RPMI7951 (cell line): ENCODE results near the gene IGF1R. TPM values are rescaled to one million over a fixed set of nuclear protein-coding genes. Genes with fewer than 3 reads are reported as not detected.
A peak's percentile ranks its signal among the peaks of the same experiment; 100 is the strongest.

ENCODE experiments used
- DNase-seq: peaks from one replicate; pipeline ENCODE4 v3.0.0-alpha.2; 2012; ENCODE audit warnings: low read depth
- total RNA-seq: library from RNA; depleted of rRNA; stranded (reverse); fragments of >200 nt; shearing (Covaris generic); gene quantifications from 2 replicates; pipeline ENCODE4 v1.2.3, GENCODE V29; 2014

Gene IGF1R
- total RNA-seq, 1 experiment from 2014 or later: 3.0 TPM

DNA sequence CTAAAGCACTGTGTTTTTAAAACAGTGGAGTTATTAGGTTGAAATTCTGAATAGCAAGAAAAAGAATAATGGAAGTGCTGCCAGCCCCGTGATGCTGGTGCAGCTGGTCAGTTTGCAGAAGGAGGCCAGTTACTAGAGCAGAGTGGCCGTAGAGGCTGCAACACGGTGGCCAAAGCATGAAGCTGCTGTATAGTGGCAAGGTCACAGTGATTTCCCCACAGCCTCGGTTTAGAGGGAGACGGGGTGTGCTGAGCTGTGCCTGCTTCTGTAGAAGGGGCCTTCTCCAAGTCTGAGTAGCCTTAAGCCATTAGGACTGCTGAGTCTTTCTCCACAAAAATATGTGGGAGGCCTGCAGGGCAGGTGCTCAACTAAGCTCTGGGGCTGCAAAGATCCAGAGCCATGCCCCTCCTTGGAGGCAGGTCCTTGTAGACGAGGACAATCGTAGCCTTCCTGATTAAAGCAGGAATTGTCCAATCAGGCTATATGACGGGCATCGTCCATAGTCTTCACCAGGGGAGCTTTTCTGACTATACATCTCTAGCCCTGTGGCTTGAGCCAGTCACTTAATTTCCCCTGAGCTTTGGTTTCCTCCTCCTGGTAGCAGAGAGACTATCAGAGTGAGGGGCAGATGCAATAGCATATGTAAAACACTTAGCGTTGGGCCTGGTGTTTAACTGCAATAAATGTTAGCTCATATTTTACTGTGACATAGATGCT is 207.6 kb downstream of the IGF1R start:
- DNase-seq: no peak

DNA sequence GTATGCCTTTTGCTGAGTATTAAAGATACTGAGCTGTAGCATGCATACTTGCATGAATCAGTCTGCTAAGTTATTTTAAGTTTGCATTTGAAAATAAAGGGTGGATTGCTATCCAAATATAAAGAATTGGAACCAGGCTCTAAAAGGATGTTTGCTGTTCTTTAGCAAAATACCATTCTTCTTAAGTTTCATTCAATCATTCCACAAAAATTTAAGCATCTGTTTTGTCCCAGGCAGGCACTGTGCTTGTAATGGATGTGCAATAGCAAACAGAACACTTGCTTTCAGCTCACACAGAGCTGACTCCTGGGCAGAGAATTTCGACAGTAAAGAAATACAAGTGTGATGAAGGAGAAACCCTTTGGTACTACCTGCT is 208.2 kb downstream of the IGF1R start:
- no peak for DNase-seq

DNA sequence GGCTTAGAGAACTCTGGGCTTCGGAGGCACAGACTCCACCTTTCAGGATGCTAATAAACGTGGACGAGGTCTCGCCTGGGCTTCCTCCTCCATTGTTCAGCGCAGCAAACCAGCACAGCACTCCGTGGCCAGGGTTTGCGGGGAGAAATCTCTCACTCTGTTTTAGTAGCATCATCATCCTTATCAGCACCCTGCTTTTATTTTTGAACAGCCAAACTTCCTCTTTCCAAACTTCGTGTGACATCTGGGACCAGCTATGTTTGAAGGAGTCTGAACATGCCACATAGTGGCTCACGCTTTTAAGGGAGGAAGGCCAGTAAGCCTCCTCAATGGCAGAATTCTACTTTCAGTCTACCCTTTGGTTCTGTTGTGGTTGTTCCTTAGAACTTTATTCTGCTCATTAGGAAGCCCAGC is 210.3 kb downstream of the IGF1R start:
- DNase-seq: no peak

DNA sequence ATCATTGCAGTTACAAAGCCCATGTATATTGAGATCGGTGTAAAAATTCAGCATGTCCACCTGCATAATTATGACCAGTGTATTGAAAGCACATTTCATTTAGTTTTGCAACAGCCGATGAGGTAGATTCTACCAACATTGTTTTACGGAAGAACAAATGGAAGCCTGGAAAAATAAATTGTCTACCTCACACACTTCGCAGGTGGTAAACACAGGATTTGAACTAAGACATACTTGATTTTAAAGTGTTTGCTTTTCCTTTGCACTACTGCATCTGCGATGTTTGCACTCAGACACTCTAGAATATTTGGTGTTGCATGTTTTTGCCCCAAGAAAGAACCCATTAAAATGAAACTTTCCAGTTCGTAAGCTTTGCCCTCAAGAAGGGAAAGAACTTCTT is 210.8 kb downstream of the IGF1R start:
- DNase-seq: no peak

DNA sequence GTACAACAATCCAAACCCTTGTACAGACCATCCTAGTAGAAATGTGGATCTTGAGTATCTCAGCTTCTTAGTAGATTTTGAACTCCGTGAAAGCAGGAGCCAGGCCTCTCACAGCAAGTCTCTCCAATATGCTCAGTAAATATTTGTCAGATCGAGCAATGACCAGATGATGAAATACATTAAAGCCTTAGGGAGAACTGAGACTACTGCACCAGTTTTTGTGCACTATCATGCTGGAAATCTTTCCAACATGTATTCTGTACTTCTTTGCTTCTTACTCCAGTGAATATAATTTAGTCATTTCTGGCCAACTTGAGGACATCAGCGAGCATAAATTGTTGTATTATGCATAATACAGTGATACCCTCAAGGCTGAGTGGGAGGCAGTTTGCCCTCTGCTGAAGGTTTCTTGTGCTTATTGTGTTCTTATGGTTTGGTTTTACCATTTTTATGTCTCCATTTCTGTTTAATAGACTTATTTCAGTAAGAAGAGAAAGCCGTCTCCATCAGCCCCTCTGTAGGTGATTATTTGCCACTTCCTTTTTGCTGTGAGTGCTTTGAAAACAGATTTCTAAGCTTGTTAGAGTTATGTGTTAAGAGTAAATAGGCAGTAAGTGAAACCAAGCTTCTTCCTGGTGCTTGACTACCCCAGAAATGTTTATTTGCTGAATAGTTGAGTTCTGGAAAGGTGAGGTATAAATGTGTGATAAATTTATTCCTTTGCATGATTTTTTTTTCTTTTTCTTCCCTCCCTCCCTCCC is 212.1 kb downstream of the IGF1R start:
- no peak for DNase-seq

DNA sequence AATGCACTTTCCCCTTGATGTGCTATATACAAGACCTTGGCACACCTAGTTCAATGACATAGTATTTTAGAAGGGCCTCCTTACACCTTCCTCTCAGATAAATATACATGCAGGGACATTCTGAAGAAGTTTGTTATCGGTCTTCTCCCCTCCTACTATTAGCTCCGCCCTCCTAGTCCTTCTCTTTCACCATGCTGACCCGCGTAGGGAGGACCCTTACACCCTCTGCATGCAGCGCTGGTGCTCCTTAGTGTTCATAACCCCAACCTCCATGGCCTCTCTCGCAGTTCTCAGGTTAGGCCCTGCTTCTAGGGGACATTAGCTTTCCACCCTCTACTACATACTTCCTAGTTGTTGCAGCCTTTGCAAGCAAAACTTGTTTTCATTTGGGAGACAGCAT is 212.8 kb downstream of the IGF1R start:
- no peak for DNase-seq

DNA sequence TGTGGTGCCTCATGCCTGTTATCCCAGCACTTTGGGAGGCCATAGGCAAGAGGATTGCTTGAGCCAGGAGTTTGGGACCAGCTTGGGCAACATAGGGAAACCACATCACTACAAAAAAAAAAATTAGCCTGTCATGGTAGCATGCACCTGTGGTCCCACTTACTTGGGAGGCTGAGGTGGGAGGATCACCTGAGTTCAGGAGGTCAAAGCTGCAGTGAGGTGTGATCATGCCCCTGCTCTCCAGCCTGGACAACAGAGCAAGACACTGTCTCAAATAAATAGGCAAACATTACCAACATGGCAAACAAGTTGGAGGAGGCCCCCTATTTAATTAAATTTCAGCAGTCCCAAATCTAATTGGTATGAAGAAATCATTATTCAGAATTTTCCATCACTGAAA is 215.6 kb downstream of the IGF1R start:
- DNase-seq: no peak

DNA sequence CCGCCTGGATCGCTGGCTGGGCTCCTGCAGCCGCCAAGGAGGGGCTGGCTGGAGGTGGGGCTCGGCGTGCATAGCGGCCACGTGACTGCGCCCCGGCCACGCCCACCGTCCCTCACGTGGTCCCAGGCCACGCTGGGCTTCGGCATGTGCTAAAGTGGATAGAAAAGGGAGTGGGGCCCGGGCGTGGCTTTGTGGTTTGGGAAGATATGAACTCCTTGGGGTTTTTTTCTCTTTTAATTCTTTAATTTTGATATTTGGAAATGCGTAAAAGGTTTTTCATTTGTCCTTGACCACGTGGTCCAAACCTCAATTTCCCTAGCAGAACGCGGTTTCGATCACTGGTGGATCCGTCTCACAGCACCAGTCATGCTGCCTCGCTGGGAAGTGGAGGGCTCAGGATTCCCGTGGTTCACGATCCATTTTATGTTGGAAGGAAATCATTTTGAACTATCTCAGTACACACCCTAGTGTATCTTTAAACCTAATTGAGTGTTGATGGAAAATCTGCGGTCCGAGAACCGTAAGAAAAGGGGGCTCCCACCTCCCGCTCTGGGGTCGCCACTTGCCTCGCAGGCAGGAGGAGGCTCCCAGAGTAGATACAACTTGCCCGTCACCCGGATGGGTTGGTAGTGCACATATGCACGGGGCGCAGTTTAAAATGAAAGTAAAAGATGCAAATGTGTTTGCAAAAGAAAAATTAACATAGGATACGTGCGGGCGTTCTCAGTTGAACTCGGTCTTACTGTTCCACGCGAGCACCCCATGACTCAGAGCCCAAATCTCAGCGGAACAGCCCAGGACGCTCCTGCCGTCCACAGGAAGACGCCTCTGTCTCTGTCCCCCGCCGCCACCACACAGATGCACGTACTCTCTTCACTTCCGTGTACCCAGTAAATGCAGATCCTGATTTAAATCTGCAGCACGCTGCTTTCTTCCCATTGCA is 217.3 kb downstream of the IGF1R start:
- DNase-seq: peak; percentile 95

DNA sequence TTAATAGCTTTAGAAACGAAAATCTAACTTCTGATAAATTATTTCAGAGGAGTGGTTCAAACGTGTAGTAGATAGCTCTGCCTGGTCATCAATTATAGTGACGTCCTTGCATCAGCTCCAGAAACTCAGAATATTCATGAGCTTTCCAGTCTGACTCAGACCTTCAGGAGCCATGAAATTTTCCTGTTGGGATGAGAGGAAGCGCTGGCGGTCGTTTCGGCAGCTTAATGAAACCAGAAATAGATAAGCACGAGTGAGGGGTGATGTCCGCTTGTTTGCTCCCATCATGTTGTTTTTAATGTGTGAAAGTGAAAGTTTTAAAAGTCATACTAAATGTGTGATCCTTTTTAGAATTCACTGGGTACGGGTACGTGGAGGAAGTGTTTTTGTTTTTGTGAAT is 218.2 kb downstream of the IGF1R start:
- DNase-seq: peak; percentile 87

DNA sequence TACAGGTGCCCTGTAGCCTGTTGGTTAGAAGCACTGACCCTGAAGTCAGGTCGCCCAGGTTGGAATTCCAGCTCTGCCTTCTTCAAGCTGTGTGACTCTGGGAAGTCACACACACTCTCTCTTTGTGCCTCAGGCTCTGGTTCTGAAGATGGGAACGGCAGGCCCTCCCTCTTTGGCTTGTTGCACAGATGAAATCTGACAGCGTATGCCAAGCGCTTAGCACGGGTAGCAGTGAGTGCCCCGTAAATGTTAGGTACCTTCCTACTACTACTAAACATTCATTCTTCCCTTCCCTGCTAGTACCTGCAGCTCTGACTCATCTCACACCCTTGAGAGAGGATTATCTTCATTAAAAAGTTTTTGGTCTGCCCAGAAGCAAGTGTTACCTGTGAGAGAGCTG is 220.2 kb downstream of the IGF1R start:
- no peak for DNase-seq

DNA sequence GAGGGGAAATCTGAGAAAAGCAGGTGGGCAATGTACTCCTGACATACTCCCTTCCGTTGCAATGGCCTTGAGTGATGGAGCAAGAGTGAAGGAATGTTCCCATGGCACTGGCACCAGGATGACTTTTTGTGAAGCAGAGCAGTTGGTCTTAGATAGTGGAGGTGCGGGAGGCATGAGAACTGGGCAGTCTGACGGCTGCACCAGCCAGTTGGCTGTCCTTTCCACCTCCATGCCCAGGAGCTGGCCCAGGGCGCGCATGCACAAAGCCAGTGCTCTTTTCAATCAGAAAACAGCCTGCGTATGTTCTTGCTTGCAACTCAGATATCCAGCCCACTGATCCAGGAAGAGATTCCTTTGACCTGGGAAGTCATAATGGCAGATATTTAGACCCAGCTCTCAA is 222.4 kb downstream of the IGF1R start:
- DNase-seq: no peak

DNA sequence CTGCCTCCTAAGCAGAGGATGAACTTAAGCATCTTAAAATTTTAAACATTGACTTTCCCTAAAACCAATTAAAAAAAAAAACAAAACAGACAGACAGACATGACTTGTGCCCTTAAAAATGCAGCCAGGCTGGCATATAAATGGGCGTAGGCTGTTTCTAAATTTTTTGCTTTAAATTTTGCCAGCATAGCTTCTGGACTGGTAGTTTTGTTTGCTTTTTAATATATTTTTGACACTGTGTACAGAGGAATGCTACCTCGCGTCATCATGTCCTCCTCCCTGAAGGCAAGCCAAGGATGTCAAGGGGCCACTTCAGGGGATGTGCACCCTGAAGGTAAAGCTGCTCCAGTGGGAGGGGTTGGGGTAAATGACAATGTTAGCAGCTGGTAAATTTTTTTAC is 224.4 kb downstream of the IGF1R start:
- peak; percentile 35 for DNase-seq

DNA sequence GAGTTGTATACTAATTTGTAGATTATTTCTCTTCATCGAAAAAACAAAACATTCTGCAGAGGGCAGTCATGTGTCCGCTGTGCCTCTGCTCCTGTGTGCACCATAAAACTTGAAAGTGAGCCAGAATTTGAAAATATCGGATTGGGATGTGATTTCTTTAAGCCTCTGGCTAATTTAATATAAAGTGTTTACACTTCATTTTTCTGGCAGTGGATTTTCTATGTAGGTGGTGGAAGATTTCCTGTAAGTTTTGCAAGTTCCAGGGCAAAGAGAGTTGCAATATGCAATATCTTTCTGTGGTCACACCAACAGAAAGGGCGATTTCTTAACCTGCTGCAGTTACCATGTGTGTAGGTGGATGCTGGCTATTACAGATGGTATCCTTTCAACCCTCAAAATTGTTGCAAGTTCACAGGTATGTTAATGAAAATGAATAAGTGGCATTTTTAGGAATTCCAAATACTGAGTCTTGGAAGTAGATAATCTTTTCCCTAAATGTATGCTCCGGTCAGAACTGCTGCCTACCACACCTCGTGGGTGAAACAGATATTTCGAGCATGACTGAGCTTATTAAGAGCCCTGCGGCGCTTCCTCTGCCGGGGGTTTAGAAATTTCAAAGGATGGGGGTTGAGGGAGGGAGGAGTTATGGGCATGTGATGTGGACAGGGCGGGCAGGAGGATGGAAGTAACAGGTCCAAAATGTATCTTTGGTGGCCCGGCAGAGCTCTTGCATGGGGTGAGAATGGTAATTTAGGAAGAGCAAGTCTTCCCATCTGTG is 225.3 kb downstream of the IGF1R start:
- peak; percentile 95 for DNase-seq

DNA sequence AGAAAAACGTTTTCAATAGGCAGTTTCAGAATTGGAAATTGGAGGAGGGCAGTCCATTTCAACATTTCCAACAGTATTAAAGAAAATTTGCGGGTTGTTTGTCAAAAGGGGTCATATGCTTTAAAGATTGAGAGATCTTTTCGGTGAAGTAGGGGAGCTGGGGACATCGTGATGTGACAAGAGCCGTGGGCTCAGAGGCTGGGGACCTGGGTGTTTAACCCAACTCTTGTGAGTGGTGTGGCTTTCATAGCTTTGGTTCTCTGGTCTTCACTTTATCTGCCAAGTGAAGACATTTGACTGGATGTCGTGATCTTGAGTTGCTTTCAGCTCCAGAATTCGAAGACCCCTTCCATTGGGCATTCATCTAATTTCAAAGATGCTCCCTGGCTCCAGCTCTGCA is 226.0 kb downstream of the IGF1R start:
- no peak for DNase-seq

DNA sequence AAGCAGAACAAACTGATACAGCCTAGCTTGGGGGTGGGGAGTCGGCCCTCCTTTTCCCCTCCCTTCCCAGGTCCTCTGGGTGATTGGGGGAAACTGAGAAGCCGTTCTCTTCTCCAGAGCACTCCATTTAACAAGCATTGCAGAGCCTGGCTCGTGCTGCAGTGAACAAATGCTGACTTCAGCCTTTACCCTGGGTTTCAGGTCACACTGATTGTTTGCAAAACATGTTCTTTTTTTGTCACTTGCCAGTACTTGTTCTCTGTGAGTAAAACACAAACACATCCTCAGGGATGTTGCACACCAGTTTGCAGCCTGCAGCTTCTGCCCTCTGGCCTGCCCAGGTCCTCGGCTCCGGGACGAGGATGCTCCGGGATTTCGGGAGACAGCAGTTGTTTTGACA is 226.4 kb downstream of the IGF1R start:
- no peak for DNase-seq

DNA sequence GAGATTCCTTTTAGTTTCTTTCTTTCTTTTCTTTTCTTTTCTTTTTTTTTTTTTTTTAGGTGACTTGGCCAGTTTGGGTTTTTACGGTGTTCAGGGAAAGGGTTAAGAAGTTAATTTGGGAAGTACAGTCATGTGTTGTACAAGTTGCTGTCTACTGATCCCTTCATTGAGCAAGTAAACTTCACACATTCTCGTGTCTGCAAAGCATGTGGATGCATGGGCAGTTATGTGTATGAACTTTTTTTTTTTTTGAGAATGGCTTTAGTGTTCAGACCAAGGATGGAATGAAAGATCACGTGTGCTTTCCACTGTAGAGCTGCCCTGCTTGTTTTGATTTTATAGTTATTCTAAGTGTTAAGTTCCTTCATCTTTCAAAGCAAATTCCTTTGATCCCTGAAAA is 227.0 kb downstream of the IGF1R start:
- no peak for DNase-seq

DNA sequence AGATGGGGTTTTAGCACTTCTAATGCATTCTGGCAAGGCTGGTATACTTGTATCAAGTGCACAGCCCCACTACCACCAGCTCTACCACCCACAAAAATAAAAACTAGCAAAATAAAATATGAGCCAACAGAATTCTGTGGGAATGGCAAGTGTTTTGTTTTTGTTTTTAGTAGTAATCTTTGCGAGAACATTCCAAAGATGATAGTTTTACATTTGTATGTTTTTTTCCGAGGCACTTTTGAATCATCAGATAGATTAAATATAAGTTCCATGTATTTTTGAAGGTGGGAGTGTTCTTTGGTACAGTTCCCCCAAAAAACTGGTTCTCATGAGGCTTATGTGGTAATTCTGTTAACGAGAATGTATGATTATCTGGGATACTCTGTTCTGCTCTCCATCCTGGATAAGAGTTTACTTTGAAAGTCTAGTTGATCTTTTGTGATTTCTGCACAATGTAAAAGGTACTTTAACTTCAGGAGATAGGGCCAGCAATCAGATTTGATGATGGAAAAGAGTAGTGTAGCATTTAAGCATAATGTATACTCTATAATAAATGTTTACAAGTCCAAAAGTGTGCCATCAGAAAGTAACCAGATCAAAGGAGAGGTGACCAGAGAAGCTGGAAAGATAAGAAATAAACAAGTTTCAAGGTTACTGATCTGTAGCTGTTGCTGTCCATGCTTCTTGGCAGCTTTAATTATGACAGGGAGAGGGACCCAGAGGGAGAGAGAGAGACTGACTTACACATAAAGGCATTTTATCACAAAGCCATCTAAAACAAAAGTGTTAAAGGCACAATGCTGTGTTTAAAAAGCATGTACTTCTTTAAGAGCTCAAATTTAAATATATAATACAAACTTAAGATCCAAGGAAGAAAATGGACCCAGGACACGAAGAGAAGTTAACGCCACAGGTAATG is 228.4 kb downstream of the IGF1R start:
- DNase-seq: peak; percentile 49

DNA sequence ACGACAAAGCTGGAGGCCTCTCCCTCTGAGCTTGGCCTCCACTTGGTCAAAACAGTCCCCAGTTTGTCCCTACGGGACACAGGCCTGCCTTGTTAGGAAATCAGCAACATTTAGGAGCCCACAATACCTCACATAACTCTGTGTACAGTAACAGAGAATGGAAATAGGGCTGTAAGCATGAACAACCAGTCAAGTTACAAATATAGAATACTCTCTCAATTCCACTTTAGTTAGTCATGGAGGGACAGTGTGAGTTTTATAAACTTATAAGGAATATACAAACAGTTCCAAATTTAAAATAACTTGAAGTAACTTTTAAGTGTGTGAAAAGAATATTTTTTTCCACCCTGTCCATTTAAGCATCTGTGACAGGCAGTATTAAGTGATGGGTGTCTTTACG is 229.8 kb downstream of the IGF1R start:
- DNase-seq: no peak

DNA sequence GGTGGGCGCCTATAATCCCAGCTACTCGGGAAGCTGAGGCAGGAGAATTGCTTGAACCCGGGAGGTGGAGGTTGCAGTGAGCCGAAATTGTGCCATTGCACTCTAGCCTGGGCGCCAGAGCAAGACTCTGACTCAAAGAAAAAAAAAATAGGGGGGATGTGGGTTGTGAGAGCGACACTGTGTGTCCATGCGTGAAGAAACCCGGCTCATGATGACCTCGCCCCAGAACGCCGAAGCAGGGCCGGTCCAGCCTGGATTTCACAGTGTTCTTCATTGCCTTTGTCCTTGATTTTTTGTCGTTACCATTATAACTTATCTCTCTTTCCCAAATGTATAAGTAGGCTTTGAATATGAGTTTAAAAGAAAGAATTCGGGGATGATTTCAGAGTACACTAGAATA is 230.5 kb downstream of the IGF1R start:
- no peak for DNase-seq
